Measurements from ENCODE around the gene VSTM2B.
"Not testable (repeated sequence)": the region's sequence is repeated elsewhere in the genome, so short reads cannot be mapped to it uniquely, and the experiment has no call there.

VSTM2B gene

GRCh38 chr19:29546583-29547190 lies 20.9 kb downstream of the VSTM2B start:
- no peak for DNase-seq (ENCODE audit: low spot score)

GRCh38 chr19:29547361-29547960 lies 21.7 kb downstream of the VSTM2B start:
- no peak for DNase-seq (ENCODE audit: low spot score)

- no peak for DNase-seq (ENCODE audit: low spot score)
Observed at GRCh38 chr19:29547981-29548380, 22.2 kb downstream of the VSTM2B start.

- DNase-seq (ENCODE audit: low spot score) = no peak
Observed at GRCh38 chr19:29548483-29549085, 22.8 kb downstream of the VSTM2B start.

GRCh38 chr19:29549105-29550070 lies 23.6 kb downstream of the VSTM2B start:
- no peak for DNase-seq (ENCODE audit: low spot score)

- no peak for DNase-seq (ENCODE audit: low spot score)
Observed at GRCh38 chr19:29550896-29551295, 25.1 kb downstream of the VSTM2B start.

GRCh38 chr19:29551774-29552173 lies 26.0 kb downstream of the VSTM2B start:
- DNase-seq (ENCODE audit: low spot score) = no peak

- no peak for DNase-seq (ENCODE audit: low spot score)
Observed at GRCh38 chr19:29552454-29553280, 26.9 kb downstream of the VSTM2B start.

GRCh38 chr19:29554149-29554548 lies 28.4 kb downstream of the VSTM2B start:
- no peak for DNase-seq (ENCODE audit: low spot score)

- DNase-seq (ENCODE audit: low spot score) = not testable (repeated sequence)
Observed at GRCh38 chr19:29559110-29559509, 33.3 kb downstream of the VSTM2B start.

- no peak for DNase-seq (ENCODE audit: low spot score)
Observed at GRCh38 chr19:29559743-29560142, 33.9 kb downstream of the VSTM2B start.

GRCh38 chr19:29560313-29561075 lies 34.7 kb downstream of the VSTM2B start:
- DNase-seq (ENCODE audit: low spot score) = no peak

GRCh38 chr19:29561601-29562000 lies 35.8 kb downstream of the VSTM2B start:
- no peak for DNase-seq (ENCODE audit: low spot score)

- no peak for DNase-seq (ENCODE audit: low spot score)
Observed at GRCh38 chr19:29562299-29563297, 36.8 kb downstream of the VSTM2B start.

- DNase-seq (ENCODE audit: low spot score) = no peak
Observed at GRCh38 chr19:29563486-29564101, 37.8 kb downstream of the VSTM2B start.

GRCh38 chr19:29564574-29565005 lies 38.8 kb downstream of the VSTM2B start:
- no peak for DNase-seq (ENCODE audit: low spot score)

GRCh38 chr19:29565171-29565570 lies 39.4 kb downstream of the VSTM2B start:
- no peak for DNase-seq (ENCODE audit: low spot score)

- DNase-seq (ENCODE audit: low spot score) = no peak
Observed at GRCh38 chr19:29566496-29567054, 40.8 kb downstream of the VSTM2B start.
